H1 (cell line): Measurements from ENCODE around the gene HDLBP. TPM values are rescaled to one million over a fixed set of nuclear protein-coding genes. Genes with fewer than 3 reads are reported as not detected.

ENCODE experiments used
- GTF2F1 ChIP-seq: IDR thresholded peaks from 2 replicates; pipeline ENCODE4 v1.6.1; 2012; ENCODE audit warnings: low read depth, low read length, improper control_type of control experiment, borderline replicate concordance
- HDAC6 ChIP-seq: IDR thresholded peaks from one replicate; pipeline ENCODE4 v1.7.1; 2012; ENCODE audit warnings: low read depth, mild to moderate bottlenecking, inconsistent platforms, low read length, moderate library complexity
- KDM1A ChIP-seq: fragments of 200-600, 300-600 bp; sonication (generic); IDR thresholded peaks from 2 replicates; pipeline ENCODE4 v1.7.1; 2016; ENCODE audit warnings: mild to moderate bottlenecking, low read length, borderline replicate concordance
- KDM5A ChIP-seq: fragments of 200-600 bp; IDR thresholded peaks from 2 replicates; pipeline ENCODE4 v1.7.1; 2012; ENCODE audit warnings: mild to moderate bottlenecking, low read length, inconsistent platforms, mixed read lengths
- MAX ChIP-seq: IDR thresholded peaks from 2 replicates; pipeline ENCODE4 v1.6.1; 2012; ENCODE audit warnings: inconsistent platforms
- POLR2A ChIP-seq, 2 experiments: IDR thresholded peaks; 1 replicate in 1 of 2; 2 replicates in 1 of 2; pipeline ENCODE4 v1.6.1; 2011; ENCODE audit warnings: low read depth in 2 of 2, low read length in 2 of 2, mild to moderate bottlenecking in 2 of 2; ENCODE audit errors: control extremely low read depth in 1 of 2
- SIX5 ChIP-seq: IDR thresholded peaks from 2 replicates; pipeline ENCODE4 v1.6.1; 2011; ENCODE audit warnings: mild to moderate bottlenecking, low read depth, low read length
- SP4 ChIP-seq: IDR thresholded peaks from 2 replicates; pipeline ENCODE4 v1.6.1; 2012; ENCODE audit warnings: low read length, inconsistent platforms
- TBP ChIP-seq: IDR thresholded peaks from 2 replicates; pipeline ENCODE4 v1.6.1; 2011; ENCODE audit warnings: low read depth, low read length, improper control_type of control experiment
- TCF12 ChIP-seq: IDR thresholded peaks from 2 replicates; pipeline ENCODE4 v1.6.1; 2011; ENCODE audit warnings: low read depth, mild to moderate bottlenecking, low read length
- polyA plus RNA-seq, 7 experiments: library from polyadenylated mRNA; depleted of rRNA in 3 of 7; stranded (reverse) in 5 of 7; unstranded in 2 of 7; fragments of >200 nt in 5 of 7; fragments of 200-250 nt in 2 of 7; gene quantifications; 1 replicate in 5 of 7; 2 replicates in 1 of 7; 4 replicates in 1 of 7; pipeline versions ENCODE4 v1.2.1 to v1.2.3, GENCODE V29; 2011 to 2013; ENCODE audit warnings: missing spikeins in 2 of 7, mixed read lengths in 2 of 7
- total RNA-seq: library from RNA; stranded (reverse); fragmentation: NEBNext Ultra II Directional; extraction: Animal tissue kit (Norgen Biotek cat#: 25700); gene quantifications from 2 replicates; pipeline ENCODE4 v1.2.1, GENCODE V29; 2021

Gene HDLBP
- total and polyA plus RNA-seq, 2 of the 8 experiments (the other 6 are each of a cell fraction or from before 2014, with no cell fraction given), result 185 to 360 TPM

DNA sequence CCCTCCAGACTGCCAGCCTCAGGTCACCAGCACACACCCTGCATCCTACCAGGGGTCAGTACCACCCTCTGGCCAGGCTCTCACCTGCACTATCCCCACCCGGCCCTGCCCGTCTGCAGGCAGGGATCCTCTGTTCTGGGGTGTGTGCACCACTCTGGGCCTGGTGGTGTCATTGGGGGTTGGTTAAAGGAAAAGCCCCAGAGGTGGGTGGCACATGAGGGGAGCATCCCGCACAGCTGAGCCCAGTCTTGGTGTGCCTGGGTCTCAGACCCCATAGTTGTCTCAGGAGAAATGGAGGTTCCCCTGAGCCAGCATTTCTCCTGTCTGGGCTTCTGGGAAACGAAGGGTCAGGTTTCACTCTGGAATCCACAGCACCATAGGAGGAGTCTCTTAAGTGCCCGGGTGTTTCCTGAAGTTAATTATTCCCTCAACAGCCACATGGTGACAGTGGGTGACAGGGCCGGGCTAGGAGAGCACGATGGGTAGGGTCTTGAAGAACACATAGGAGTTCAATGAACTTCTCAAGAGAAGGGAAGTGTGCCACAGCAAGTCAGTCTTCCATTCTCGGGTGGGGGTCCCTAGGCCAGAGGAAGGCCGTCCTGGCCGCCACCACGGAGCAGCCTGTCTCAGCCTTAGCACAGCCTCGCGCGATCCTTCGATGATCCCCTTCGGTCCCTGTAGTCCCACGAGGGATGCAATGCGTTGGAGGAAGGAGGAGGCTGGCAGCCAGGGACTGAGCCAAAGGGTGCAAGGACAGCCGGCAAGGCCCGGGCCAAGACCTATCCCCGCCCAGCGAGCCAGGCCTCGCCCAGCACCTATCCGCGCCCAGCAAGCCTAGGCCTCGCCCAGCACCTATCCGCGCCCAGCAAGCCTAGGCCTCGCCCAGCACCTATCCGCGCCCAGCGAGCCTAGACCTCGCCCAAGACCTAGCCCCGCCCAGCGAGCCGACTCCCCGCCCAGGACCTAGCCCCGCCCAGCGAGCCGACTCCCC is 39.5 kb upstream of the HDLBP start (continued):
- TF ChIP-seq KDM5A, result no peak
- 0 out of 2 replicates have a peak, but pooled peaks have one; percentile 42 for TF ChIP-seq SP4
- TF ChIP-seq TBP, result peak; percentile 30; the same call in 1 of the 2 replicates
- 0 out of 2 replicates have a peak, but pooled peaks have one; percentile 14 for TF ChIP-seq SIX5
- 0 out of 3 replicates have a peak, but pooled peaks of 1 of the 2 experiments have one; percentile 44 for TF ChIP-seq POLR2A (IDR thresholded peaks at IDR 0.05; ENCODE audit: control extremely low read depth in 1 of 2, low read depth in 2 of 2, low read length in 2 of 2)
- TF ChIP-seq KDM1A, result no peak
- TF ChIP-seq GTF2F1, result no peak
- TF ChIP-seq TCF12, result no peak
- no peak for TF ChIP-seq HDAC6
- peak; percentile 46 for TF ChIP-seq MAX
- TF ChIP-seq, all 59 proteins: peak for 13
